Left renal cortex interstitium (tissue), 4 donors: ENCODE results near the gene UGT3A2. TPM values are rescaled to one million over a fixed set of nuclear protein-coding genes. Genes with fewer than 3 reads are reported as not detected.

Source experiments
- DNase-seq, 4 donors: peaks; one replicate each; pipeline ENCODE4 v3.0.0-alpha.2; 2013; ENCODE audit warnings: low read depth in 4 of 4, low spot score in 2 of 4, missing footprints in 1 of 4
- polyA plus RNA-seq, 4 donors: library from polyadenylated mRNA; unstranded; fragments of 120-200 nt; gene quantifications; one replicate each; pipeline ENCODE4 v1.2.1, GENCODE V29; 2013; ENCODE audit not compliant: insufficient read length in 4 of 4

The UGT3A2 gene
- polyA plus RNA-seq, 4 donors, result 8.5 to 15.5 (median 12.8) TPM

GRCh38 chr5:36013182-36013581, 53.5 kb downstream of the UGT3A2 start:
- DNase-seq, result no peak

GRCh38 chr5:36009698-36010097, 57.0 kb downstream of the UGT3A2 start:
- no peak for DNase-seq

- no peak for DNase-seq
Measured at GRCh38 chr5:36007366-36007765, 59.3 kb downstream of the UGT3A2 start.

- DNase-seq, result no peak
Measured at GRCh38 chr5:36006163-36006562, 60.5 kb downstream of the UGT3A2 start.

- DNase-seq, result no peak
Measured at GRCh38 chr5:36001032-36001431, 65.7 kb downstream of the UGT3A2 start.

- no peak for DNase-seq
Measured at GRCh38 chr5:35999547-35999946, 67.1 kb downstream of the UGT3A2 start.

- no peak for DNase-seq
Measured at GRCh38 chr5:35996076-35996475, 70.6 kb downstream of the UGT3A2 start.

GRCh38 chr5:35990941-35991611, 75.6 kb downstream of the UGT3A2 start, which contains the start of gene UGT3A1:
UGT3A1 (minus strand) TSS chr5:35991390; CDS start chr5:35991240, 150 bp downstream.
- peak; percentile 50 to 65 (median 58) for DNase-seq

- DNase-seq, result no peak
Measured at GRCh38 chr5:35990520-35990919, 76.2 kb downstream of the UGT3A2 start.

- DNase-seq, result no peak
Measured at GRCh38 chr5:35988529-35988928, 78.2 kb downstream of the UGT3A2 start.

GRCh38 chr5:35987776-35988175, 78.9 kb downstream of the UGT3A2 start:
- no peak for DNase-seq

Other genes with a start within 250 kb of the UGT3A2 start
- gene IL7R, start 210.0 kb downstream of the UGT3A2 start, polyA plus RNA-seq, result 1 to 10 TPM in 2 of 4 donors, under 1 TPM in 2; 0.52 to 1.5 (median 0.93) TPM
- 1 to 10 TPM; 5.1 to 7.4 (median 6.1) TPM for gene CAPSL, start 128.3 kb downstream of the UGT3A2 start, polyA plus RNA-seq
- gene UGT3A1, start 75.5 kb downstream of the UGT3A2 start, polyA plus RNA-seq, result 100 to 1,000 TPM in 2 of 4 donors, 10 to 100 TPM in 2; 72.5 to 138 (median 101) TPM
- gene LMBRD2, start 85.0 kb upstream of the UGT3A2 start, polyA plus RNA-seq, result 10 to 100 TPM; 15.9 to 20.9 (median 17.4) TPM
- gene SKP2, start 85.2 kb upstream of the UGT3A2 start, polyA plus RNA-seq, result 10 to 100 TPM; 41.2 to 44.4 (median 44.0) TPM
- gene NADK2, start 175.0 kb upstream of the UGT3A2 start, polyA plus RNA-seq, result 10 to 100 TPM; 46.3 to 59.8 (median 51.7) TPM
- gene RANBP3L, start 235.0 kb upstream of the UGT3A2 start, polyA plus RNA-seq, result 10 to 100 TPM in 1 of 4 donors, 1 to 10 TPM in 3; 5.9 to 10.5 (median 8.2) TPM